GM12891 (cell line): ENCODE data around the gene CHURC1.

Source experiments
- DNase-seq: peaks from one replicate; pipeline ENCODE4 v3.0.0; 2011; ENCODE audit warnings: low spot score; ENCODE audit not compliant: insufficient read length
- FAIRE-seq: peaks from 2 replicates; lab custom pipeline; 2011; peaks lifted over from hg19 to GRCh38; lab: Jason Lieb, UNC
- PAX5 ChIP-seq: IDR thresholded peaks from 2 replicates; pipeline ENCODE4 v1.6.1; 2011; ENCODE audit warnings: low read length, moderate library complexity, mild to moderate bottlenecking; ENCODE audit not compliant: insufficient read depth, severe bottlenecking
- POLR2A ChIP-seq: IDR thresholded peaks from 2 replicates; pipeline ENCODE4 v1.6.1; 2011; ENCODE audit warnings: low read depth, low read length, control low read depth
- POLR2AphosphoS5 ChIP-seq: IDR thresholded peaks from 2 replicates; pipeline ENCODE4 v1.6.1; 2011; ENCODE audit warnings: low read depth, low read length, control low read depth
- POU2F2 ChIP-seq: IDR thresholded peaks from 2 replicates; pipeline ENCODE4 v1.6.1; 2011; ENCODE audit warnings: low read depth, mild to moderate bottlenecking, control low read depth, low read length, moderate library complexity
- SPI1 ChIP-seq: IDR thresholded peaks from 2 replicates; pipeline ENCODE4 v1.6.1; 2011; ENCODE audit warnings: low read depth, low read length, control low read depth
- TAF1 ChIP-seq: IDR thresholded peaks from 2 replicates; pipeline ENCODE4 v1.6.1; 2011; ENCODE audit warnings: low read depth, low read length, control low read depth

CHURC1 gene

DNA sequence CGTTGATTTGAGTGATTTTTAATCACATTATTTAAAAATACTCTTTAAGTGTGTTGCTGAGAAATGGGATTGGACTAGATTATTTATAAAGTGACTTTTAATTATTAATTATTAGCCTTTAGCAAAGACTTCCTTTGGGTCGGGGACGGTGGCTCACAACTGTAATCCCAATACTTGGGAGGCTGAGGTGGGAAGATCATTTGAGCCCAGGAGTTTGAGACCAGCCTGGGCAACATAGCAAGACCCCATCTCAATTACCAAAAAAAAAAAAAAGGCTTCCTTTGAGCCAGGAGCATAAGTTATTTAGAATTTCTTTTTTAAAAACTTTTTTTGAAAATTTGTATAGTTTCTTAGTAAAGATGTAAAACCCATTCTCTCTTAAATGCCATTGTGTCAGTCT is 8.8 kb downstream of the CHURC1 start:
- DNase-seq (no peak), FAIRE-seq (no peak)
- TF ChIP-seq POLR2AphosphoS5 = no peak
- no peak for TF ChIP-seq POU2F2
- TF ChIP-seq POLR2A = no peak
- no peak for TF ChIP-seq SPI1
- TF ChIP-seq TAF1 = no peak
- no peak for TF ChIP-seq PAX5

DNA sequence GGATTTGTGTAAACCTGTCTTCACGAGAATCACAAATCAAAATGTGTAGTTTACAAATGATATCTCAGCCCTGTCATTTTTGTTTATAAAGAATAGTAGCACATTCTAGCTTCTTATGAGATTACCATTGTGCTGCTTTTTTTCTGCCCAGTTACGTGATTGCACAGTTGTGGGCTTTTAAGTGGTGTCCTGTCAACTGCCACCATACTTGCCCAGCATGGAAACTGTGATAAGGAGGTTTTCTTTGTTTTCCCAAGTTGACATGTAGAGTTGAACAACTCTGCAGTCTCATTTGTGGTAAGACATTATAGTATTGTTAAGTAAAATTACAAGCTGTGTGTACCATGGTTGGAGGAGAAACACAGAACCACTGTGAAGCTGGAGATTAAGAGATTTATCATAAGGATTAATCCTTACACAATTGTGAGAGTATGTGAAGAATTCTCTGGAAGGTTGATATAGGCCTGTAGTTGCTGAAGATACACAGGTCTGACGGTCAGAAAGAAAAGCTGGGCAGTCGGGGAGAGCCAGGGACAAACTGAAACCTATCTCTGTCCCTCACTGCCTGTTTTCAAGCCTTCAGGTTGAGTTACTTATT is 12.2 kb downstream of the CHURC1 start:
- DNase-seq (no peak), FAIRE-seq (peak; percentile 66)
- TF ChIP-seq PAX5 = no peak
- no peak for TF ChIP-seq POLR2AphosphoS5
- TF ChIP-seq POLR2A = no peak
- TF ChIP-seq POU2F2 = no peak
- no peak for TF ChIP-seq SPI1
- TF ChIP-seq TAF1 = no peak

DNA sequence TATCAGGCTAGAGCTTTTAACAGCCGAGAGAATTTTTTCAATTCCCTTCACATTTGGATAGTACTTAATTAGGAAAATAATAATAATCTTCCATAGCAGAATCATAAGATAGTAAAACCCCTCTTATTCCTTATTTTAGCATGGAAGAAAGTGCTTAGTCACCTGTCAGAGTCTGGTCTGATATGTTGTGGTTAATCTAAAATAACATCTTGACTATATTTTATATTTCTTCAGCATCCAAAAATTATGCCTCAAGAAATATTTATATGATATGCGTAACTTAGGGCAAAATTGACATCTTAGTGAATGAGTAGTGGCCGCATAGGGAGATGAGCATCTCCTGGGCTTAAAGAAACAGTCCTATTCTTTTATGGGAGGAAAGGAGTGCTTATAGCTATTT is 12.8 kb downstream of the CHURC1 start:
- DNase-seq (no peak), FAIRE-seq (no peak)
- no peak for TF ChIP-seq POLR2AphosphoS5
- TF ChIP-seq TAF1 = no peak
- no peak for TF ChIP-seq SPI1
- TF ChIP-seq POLR2A = no peak
- no peak for TF ChIP-seq PAX5
- TF ChIP-seq POU2F2 = no peak

DNA sequence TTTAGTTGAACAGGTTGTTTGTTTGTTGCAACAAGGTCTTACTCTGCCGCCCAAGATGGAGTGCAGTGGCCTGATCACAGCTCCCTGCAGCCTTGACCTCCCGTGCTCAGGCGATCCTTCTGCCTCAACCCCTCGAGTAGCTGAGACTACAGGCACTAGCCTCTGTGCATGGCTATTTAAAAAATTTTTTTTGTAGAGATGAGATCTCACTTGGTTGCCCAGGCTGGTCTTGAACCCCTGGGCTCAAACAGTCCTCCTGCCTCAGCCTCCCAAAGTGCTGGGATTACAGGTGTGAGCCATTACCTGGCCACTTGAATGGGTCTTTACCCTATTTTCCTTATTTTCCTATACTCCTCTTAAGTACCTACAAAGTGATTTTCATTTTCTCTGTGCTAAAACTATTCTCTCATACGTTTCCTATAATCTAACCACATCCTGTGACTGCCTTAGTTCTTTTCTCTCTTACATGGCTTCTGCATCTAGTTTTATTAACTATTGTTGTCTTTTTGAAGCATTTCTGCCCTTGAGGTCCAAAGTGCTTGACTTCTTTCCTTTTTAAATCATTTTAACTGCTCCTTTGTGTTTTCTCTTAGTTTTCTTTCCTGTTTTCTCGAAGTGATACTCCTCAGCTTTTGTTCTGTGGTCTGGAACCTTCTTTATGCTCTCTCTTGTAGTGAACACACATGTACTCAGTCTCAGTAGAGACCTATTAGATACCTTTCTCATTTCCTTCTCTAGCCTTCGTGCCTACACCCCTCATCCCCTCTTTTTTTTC is 14.2 kb downstream of the CHURC1 start:
- DNase-seq (no peak), FAIRE-seq (peak; percentile 59)
- TF ChIP-seq POU2F2 (no peak), POLR2AphosphoS5 (no peak), TAF1 (no peak), POLR2A (no peak)

DNA sequence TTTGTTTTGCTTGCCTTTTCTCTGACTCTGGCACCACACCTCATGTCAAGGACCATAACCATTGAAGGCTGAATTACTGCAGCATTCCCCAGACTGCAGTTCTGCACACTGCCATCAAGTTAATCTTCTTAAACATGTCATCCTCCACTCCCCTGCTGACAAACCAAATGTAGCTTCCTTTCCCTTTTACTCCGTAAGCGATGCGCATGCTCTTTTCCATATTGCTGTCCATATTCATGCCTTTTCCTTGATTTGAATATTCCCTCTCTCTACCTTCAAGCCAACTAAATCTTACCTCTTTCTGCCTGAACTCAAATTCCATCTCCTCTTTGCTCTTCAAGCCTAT is 14.7 kb downstream of the CHURC1 start:
- DNase-seq (no peak), FAIRE-seq (peak; percentile 33)
- no peak for TF ChIP-seq POLR2AphosphoS5
- no peak for TF ChIP-seq POU2F2
- no peak for TF ChIP-seq PAX5
- TF ChIP-seq SPI1 = no peak
- TF ChIP-seq POLR2A = no peak

DNA sequence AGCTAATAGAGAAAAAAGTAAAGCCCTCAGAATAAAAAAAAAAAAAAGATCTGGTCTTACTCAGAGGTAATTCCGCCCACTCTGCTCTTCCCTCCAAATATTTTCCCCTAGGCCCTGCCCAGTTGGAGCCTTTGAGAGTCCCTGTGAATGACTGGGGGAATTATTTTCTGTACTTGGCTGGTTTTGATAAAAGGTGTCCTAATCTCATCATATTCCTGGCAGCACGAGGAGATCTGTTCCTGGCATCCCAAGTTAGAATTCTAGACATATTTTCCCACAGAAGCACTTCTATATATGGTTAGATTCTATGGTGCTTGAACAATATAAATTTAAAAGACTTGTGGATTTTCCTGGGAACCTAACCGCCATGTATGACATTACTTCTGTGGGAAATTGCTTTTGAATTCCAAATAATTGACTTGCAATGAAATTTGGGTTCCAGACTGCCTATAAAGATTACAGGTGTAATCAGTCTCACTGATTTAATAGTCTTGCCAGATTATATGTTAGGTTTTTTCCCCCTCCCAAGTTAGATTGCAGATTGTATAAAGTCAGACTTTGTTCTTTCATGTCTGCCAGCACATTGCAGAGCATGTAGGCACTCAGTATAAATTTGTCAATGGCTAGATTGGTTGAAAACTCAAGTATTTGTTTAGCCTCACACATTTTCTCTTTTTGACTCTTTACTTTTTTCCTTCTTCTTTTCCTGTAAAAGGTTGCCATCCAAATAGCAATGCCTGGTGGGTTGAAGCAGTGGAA is 16.0 kb downstream of the CHURC1 start:
- FAIRE-seq (no peak), DNase-seq (no peak)
- TF ChIP-seq POU2F2 (no peak), POLR2A (no peak), PAX5 (no peak), TAF1 (no peak), SPI1 (no peak), POLR2AphosphoS5 (no peak)

DNA sequence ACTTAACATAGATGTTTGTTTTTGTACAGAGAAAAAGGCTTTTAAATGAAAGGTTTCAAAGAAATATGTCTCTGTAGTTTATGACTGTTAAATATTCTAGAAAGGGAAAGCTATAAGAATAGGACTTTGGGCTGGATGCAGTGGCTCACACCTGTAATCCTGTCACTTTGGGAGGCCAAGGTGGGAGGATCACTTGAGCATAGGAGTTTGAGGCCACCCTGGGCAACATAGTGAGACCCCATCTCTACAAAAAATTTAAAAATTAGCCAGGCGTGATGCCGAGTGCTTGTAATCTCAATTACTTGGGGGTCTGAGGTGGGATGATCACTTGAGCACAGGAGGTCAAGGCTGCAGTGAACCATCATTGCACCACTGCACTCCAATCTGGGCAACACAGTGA is 16.9 kb downstream of the CHURC1 start:
- DNase-seq (no peak), FAIRE-seq (no peak)
- TF ChIP-seq SPI1 = no peak
- TF ChIP-seq TAF1 = no peak
- TF ChIP-seq POU2F2 = no peak

DNA sequence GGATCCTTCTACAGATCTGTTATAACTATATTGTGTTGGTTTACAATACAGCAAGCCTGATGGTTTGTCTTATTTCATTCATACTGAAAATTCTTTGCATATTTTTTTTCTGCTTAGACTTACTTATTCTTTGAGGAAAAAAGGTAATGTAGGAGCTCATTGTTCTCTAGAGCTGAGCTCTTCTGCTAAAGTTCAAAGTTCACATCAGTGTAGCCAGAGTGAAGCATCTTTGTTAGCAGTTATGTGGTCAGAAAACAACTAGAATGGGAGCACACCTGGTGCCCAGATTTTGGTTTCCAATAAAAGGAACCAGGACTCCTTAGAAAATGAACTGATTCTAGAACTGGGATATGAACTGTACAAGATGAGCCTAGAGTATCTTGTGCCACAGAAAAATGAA is 18.0 kb downstream of the CHURC1 start:
- FAIRE-seq = no peak
- no peak for DNase-seq
- TF ChIP-seq TAF1 = no peak
- TF ChIP-seq SPI1 = no peak
- TF ChIP-seq POLR2AphosphoS5 = no peak
- TF ChIP-seq PAX5 = no peak
- no peak for TF ChIP-seq POU2F2
- TF ChIP-seq POLR2A = no peak

DNA sequence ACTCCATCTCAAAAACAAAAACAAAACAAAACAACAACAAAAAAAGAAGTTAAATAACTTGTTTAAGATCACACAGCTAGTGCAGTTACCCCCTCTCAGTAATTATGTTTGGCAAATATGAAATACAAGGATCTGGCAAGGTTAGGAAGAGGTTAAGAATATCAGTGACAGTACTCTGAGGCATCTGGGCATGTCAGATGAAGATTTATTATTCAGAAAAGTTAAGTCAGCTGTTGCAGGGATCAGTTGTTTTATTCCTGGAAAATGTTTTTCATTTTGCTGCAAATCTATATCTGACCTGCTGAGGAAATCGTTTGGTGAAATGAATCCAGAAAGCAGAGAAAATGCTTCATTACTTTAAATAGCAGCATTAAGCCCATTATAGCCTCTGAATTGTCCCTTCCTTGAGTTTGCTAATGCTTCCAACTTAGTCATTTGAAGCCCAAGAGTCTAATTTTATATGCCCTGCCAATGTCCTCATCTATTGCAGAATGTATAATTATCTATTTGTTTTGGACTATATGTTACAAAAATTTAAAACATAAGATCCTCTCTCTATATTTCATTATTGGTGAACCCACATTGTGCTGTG is 20.2 kb downstream of the CHURC1 start:
- FAIRE-seq = no peak
- no peak for TF ChIP-seq SPI1
- TF ChIP-seq POLR2AphosphoS5 = no peak
- no peak for TF ChIP-seq TAF1
- TF ChIP-seq PAX5 = no peak
- no peak for TF ChIP-seq POU2F2
- TF ChIP-seq POLR2A = no peak

DNA sequence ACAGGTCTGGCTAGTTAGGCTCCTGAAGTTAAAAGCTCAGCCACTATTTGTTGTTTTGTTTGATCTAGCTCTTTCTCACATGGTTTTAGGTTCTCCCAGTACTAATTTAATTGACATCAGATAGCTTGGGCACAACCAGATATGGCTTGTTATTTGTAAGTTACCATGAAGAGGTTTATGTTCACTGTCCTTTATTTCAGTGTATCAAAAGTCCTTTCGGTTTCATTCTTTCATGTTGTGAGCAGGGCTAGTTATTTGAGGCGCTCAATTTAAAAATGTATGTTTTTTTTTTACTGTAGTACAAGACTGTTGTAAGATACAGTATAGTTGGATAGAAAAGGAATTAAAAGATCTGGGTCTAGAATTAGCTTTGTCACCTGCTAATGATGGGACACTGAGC is 21.3 kb downstream of the CHURC1 start:
- no peak for FAIRE-seq
- no peak for DNase-seq
- no peak for TF ChIP-seq SPI1
- no peak for TF ChIP-seq PAX5
- TF ChIP-seq TAF1 = no peak
- no peak for TF ChIP-seq POLR2AphosphoS5

More for the DNA sequence above, 20.2 kb downstream of the CHURC1 start:
- no peak for DNase-seq
